Measurements from ENCODE around the gene CCR8. TPM values are rescaled to one million over a fixed set of nuclear protein-coding genes. Genes with fewer than 3 reads are reported as not detected.

Gene CCR8, protein sequence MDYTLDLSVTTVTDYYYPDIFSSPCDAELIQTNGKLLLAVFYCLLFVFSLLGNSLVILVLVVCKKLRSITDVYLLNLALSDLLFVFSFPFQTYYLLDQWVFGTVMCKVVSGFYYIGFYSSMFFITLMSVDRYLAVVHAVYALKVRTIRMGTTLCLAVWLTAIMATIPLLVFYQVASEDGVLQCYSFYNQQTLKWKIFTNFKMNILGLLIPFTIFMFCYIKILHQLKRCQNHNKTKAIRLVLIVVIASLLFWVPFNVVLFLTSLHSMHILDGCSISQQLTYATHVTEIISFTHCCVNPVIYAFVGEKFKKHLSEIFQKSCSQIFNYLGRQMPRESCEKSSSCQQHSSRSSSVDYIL
- total RNA-seq: not detected

DNA sequence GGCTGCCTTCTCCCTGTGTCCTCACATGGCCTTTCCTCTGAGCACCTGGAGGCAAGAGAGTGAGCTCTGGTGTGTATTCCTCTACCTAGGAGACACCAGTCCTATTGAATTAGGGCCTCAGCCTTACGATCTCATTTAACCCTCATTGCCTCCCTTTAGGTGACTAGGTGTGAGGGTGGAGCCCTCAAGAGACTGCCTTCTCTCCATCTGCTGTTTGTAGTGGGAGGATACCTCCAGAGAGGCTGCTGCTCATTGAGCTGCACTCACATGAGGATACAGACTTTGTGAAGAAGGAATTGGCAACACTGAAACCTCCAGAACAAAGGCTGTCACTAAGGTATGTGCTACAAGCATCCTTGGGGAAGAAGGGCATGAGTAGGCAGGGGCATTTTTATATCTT lies at the start of gene CCR8:
CCR8 (plus strand) TSS at position 217 of the 400 bp plus-strand sequence. CDS start 2,623 bp downstream, outside the sequence.
- Histone ChIP-seq H3K27me3 (replicated peaks; ENCODE audit: insufficient read depth) (no peaks in the 10 kb centered on the region), H3K4me1 (replicated peaks) (no peaks in the 10 kb centered on the region), H3K9me3 (no peaks in the 10 kb centered on the region), H3K27ac (no peak within 1 kb of the TSS), H3K4me3 (no peak within 1 kb of the TSS), H3K36me3 (no peaks in the 10 kb centered on the region)
- intact Hi-C loops (cut with DNase I): no loop called here
- DNase-seq (ENCODE audit: low spot score): no peak
- TF ChIP-seq POLR2AphosphoS5 (IDR thresholded peaks at IDR 0.05): no peak
- TF ChIP-seq POLR2A (IDR thresholded peaks at IDR 0.05): no peak
- TF ChIP-seq, protein P1, sequence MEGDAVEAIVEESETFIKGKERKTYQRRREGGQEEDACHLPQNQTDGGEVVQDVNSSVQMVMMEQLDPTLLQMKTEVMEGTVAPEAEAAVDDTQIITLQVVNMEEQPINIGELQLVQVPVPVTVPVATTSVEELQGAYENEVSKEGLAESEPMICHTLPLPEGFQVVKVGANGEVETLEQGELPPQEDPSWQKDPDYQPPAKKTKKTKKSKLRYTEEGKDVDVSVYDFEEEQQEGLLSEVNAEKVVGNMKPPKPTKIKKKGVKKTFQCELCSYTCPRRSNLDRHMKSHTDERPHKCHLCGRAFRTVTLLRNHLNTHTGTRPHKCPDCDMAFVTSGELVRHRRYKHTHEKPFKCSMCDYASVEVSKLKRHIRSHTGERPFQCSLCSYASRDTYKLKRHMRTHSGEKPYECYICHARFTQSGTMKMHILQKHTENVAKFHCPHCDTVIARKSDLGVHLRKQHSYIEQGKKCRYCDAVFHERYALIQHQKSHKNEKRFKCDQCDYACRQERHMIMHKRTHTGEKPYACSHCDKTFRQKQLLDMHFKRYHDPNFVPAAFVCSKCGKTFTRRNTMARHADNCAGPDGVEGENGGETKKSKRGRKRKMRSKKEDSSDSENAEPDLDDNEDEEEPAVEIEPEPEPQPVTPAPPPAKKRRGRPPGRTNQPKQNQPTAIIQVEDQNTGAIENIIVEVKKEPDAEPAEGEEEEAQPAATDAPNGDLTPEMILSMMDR (IDR thresholded peaks at IDR 0.05): no peak
- WGBS: 38% methylated on average over 1 of the region's 1 CpG

DNA sequence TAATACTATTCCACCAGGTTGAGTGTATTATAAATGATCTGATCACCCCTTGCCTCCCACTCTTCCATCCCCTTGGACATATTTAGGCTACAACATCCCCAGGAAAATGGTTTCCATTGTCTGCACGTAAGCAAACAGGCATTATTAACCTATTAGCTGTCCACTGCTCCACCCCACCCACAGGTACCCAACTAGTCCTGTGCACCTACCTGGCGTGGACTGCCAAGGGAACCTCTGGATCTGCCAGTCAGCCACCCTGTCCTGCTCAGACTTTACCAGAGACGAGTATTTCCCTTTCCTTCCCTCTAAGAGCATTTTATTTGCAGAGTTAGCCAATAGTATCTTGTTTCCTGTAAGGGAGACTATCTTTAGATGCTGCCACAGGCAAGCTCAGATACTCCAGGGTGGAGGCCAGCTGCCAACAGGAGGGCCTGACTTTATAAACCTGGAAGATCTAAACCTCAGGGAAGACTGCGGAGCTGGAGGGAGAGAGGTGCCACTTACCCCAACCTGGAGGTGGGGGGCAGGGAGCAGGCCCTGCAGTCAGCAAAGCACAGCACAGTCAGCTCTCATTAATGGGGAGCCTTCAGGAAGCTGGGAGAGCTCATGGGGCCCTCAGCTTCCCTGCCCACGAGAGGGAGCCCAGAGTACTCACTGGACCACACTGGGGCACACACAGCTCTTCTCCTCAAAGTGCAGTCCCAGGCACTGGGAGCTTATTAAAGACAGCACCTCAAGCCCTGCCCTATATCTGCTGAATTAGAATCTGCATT lies 49.6 kb upstream of the CCR8 start, which contains the start of gene CX3CR1:
CX3CR1 (minus strand) TSS at position 292 of the 773 bp plus-strand sequence. CDS start 13,527 bp downstream, outside the sequence.
- TF ChIP-seq, protein P1 (IDR thresholded peaks at IDR 0.05): no peak
- TF ChIP-seq POLR2A (IDR thresholded peaks at IDR 0.05) (no peak), POLR2AphosphoS5 (IDR thresholded peaks at IDR 0.05) (no peak)
- Histone ChIP-seq H3K27ac (no peak within 1 kb of the TSS), H3K9me3 (no peaks in the 10 kb centered on the region), H3K4me1 (replicated peaks) (no peaks in the 10 kb centered on the region), H3K36me3 (no peaks in the 10 kb centered on the region), H3K4me3 (no peak within 1 kb of the TSS), H3K27me3 (replicated peaks; ENCODE audit: insufficient read depth) (no peaks in the 10 kb centered on the region)
- DNase-seq (ENCODE audit: low spot score): no peak
- 32% methylated on average over 5 of the region's 5 CpGs for WGBS
- intact Hi-C loops (cut with DNase I): no loop called here

DNA sequence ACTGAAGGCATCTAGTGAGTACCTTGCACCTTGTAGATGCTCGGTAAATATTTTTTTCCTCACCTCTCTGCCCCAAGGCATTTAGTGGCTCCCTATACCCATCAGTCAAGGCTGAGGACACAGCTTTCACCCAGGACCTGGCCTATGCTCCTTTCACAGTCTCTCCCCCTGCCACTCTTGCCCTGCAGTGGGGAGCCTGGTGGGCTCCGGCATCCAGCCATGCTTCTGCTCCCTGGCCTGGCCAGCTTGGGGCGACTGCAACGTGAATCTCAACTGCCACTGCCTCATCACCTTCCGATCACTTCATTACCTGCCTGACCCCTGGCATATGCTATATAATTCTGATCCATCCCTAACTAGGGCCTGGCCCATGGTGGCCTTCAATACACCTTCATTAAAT lies 48.9 kb upstream of the CCR8 start:
- H3K9me3 ChIP-seq: no peaks in the 10 kb centered on the region
- H3K27me3 ChIP-seq (replicated peaks; ENCODE audit: insufficient read depth): no peaks in the 10 kb centered on the region
- WGBS: 94% methylated on average over 5 of the region's 5 CpGs
- no peak overlapping the region for H3K4me3 ChIP-seq
- DNase-seq (ENCODE audit: low spot score): no peak
- no peaks in the 10 kb centered on the region for H3K4me1 ChIP-seq (replicated peaks)
- no peak overlapping the region for H3K27ac ChIP-seq
- H3K36me3 ChIP-seq: no peaks in the 10 kb centered on the region
- intact Hi-C loops (cut with DNase I): no loop called here
- no peak for TF ChIP-seq POLR2A (IDR thresholded peaks at IDR 0.05)

DNA sequence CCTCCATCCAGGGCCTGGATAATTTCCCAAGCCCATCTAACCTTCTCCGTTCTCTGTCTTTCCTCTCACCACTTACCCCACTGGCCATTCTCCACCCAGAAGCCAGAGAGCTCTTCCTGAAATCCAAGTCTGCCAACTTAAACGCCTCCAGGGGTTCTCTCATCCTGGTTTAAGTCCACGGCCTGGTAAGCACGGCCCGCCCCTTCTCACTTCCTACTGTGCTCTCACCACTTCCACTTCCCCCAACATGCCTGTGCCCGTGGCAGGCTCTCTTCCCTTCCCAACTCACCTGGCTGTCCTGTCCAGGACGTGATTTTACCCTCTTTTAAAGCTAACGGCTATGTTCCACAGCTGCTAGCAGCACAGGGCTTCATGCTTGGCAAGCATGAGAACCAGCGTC lies 48.0 kb upstream of the CCR8 start:
- TF ChIP-seq POLR2AphosphoS5 (IDR thresholded peaks at IDR 0.05) (no peak), POLR2A (IDR thresholded peaks at IDR 0.05) (no peak)
- TF ChIP-seq, protein P1 (IDR thresholded peaks at IDR 0.05): no peak
- no peaks in the 10 kb centered on the region for H3K36me3 ChIP-seq
- H3K27ac ChIP-seq: no peak overlapping the region
- no peaks in the 10 kb centered on the region for H3K4me1 ChIP-seq (replicated peaks)
- 66% methylated on average over 9 of the region's 9 CpGs for WGBS
- intact Hi-C loops (cut with DNase I): no loop called here
- DNase-seq (ENCODE audit: low spot score): no peak
- no peaks in the 10 kb centered on the region for H3K9me3 ChIP-seq
- no peak overlapping the region for H3K4me3 ChIP-seq
- no peaks in the 10 kb centered on the region for H3K27me3 ChIP-seq (replicated peaks; ENCODE audit: insufficient read depth)

DNA sequence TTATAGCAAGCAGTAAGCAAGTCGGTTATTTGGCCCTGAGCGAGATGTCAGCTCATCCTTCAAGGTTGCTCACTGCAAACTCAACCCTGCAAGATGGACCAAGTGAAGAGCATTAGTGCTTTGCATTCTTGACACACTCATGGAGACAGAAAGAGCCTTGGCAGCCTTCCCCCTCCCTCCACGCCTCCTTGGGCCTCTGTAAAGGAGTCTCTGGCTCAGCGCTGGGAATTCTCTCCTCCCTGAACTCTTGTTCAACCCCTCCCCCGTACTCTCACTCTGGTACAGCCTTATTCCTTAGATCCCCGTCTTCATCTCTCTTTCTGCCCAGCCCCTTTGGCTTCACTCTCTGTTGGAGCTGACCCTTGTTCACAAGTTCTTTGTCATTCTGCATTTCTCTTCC lies 47.5 kb upstream of the CCR8 start:
- no peak overlapping the region for H3K27ac ChIP-seq
- H3K36me3 ChIP-seq: no peaks in the 10 kb centered on the region
- intact Hi-C loops (cut with DNase I): no loop called here
- no peaks in the 10 kb centered on the region for H3K27me3 ChIP-seq (replicated peaks; ENCODE audit: insufficient read depth)
- 74% methylated on average over 6 of the region's 6 CpGs for WGBS
- TF ChIP-seq, protein P1 (IDR thresholded peaks at IDR 0.05): no peak
- no peak for TF ChIP-seq POLR2A (IDR thresholded peaks at IDR 0.05)
- TF ChIP-seq POLR2AphosphoS5 (IDR thresholded peaks at IDR 0.05): no peak
- no peak overlapping the region for H3K4me3 ChIP-seq
- no peaks in the 10 kb centered on the region for H3K4me1 ChIP-seq (replicated peaks)
- DNase-seq (ENCODE audit: low spot score): no peak
- no peaks in the 10 kb centered on the region for H3K9me3 ChIP-seq
